Measurements from ENCODE around the gene COLEC12.

GRCh38 chr18:400456-400855, 100.0 kb downstream of the COLEC12 start:
- TF ChIP-seq CREB5 (CRISPR knock-in tag; IDR thresholded peaks at IDR 0.05; ENCODE audit: low read depth) (no peak), GLIS3 (CRISPR knock-in tag; IDR thresholded peaks at IDR 0.05) (no peak), ARNTL (CRISPR knock-in tag; IDR thresholded peaks at IDR 0.05; ENCODE audit: borderline replicate concordance, low read depth) (no peak), ESRRG (CRISPR knock-in tag; IDR thresholded peaks at IDR 0.05) (no peak), OSR1 (CRISPR knock-in tag; IDR thresholded peaks at IDR 0.05) (no peak), PPARA (CRISPR knock-in tag; IDR thresholded peaks at IDR 0.05; ENCODE audit: borderline replicate concordance) (no peak), BACH2 (CRISPR knock-in tag; IDR thresholded peaks at IDR 0.05; ENCODE audit: borderline replicate concordance) (no peak), ZFP3 (CRISPR knock-in tag; IDR thresholded peaks at IDR 0.05) (no peak)

Data from SK-N-SH treated with all-trans-retinoic acid at 6 μM for 48 hours (cell line).